HEK293 (cell line): ENCODE measurements around the gene TSPEAR.

Experiments used
- CTCF ChIP-seq: fragments of 450-650 bp; formaldehyde crosslinking; IDR thresholded peaks from 2 replicates; pipeline ENCODE4 v1.5.1; 2016; ENCODE audit warnings: missing biosample characterization, missing genetic modification characterization
- KLF7 ChIP-seq: fragments of 450-650 bp; formaldehyde crosslinking; IDR thresholded peaks from 2 replicates; pipeline ENCODE4 v1.5.1; 2016; ENCODE audit warnings: missing biosample characterization, missing genetic modification characterization, borderline replicate concordance
- ZBTB10 ChIP-seq: fragments of 450-650 bp; formaldehyde crosslinking; IDR thresholded peaks from 2 replicates; pipeline ENCODE4 v1.5.1; 2016; ENCODE audit warnings: missing biosample characterization, missing genetic modification characterization
- ZNF148 ChIP-seq: fragments of 450-650 bp; formaldehyde crosslinking; IDR thresholded peaks from 2 replicates; pipeline ENCODE4 v1.5.0; 2017; ENCODE audit warnings: missing biosample characterization, missing genetic modification characterization, borderline replicate concordance
- ZNF311 ChIP-seq: fragments of 450-650 bp; formaldehyde crosslinking; IDR thresholded peaks from 2 replicates; pipeline ENCODE4 v1.5.1; 2017; ENCODE audit warnings: missing biosample characterization, missing genetic modification characterization, borderline replicate concordance
- ZNF530 ChIP-seq: fragments of 450-650 bp; formaldehyde crosslinking; IDR thresholded peaks from 2 replicates; pipeline ENCODE4 v1.5.1; 2016; ENCODE audit warnings: low read depth, missing biosample characterization, missing genetic modification characterization
- ZNF629 ChIP-seq: fragments of 450-650 bp; formaldehyde crosslinking; IDR thresholded peaks from 2 replicates; pipeline ENCODE4 v1.5.1; 2017; ENCODE audit warnings: missing biosample characterization, missing genetic modification characterization

- TF ChIP-seq ZNF629 (tag by site-specific recombination) = no peak
- TF ChIP-seq ZNF311 (tag by site-specific recombination) = no peak
- no peak for TF ChIP-seq CTCF (tag by site-specific recombination)
- TF ChIP-seq KLF7 = no peak
- no peak for TF ChIP-seq ZNF148 (tag by site-specific recombination)
- no peak for TF ChIP-seq ZNF530 (tag by site-specific recombination)
- TF ChIP-seq ZBTB10 (tag by site-specific recombination) = no peak
Measured at GRCh38 chr21:44623575-44623974, 87.8 kb downstream of the TSPEAR start.
